Heart right ventricle (tissue), 16 donors: ENCODE data around the gene CFAP299. TPM values are rescaled to one million over a fixed set of nuclear protein-coding genes. Genes with fewer than 3 reads are reported as not detected.

ENCODE experiments used
- ATAC-seq, 8 donors: fragments of 200-7000 bp; cut with Tn5 transposase; one replicate each; pipeline ENCODE4 v1.9.1; 2020; ENCODE audit warnings: mild to moderate bottlenecking in 8 of 8, moderate library complexity in 8 of 8, moderate number of reproducible peaks in 1 of 8
- DNase-seq, 2 donors: peaks; one replicate each; pipeline ENCODE4 v3.0.0-alpha.2; 2020
- H3K27ac ChIP-seq, 10 donors: fragments of 200-600 bp; sonication (generic) in 2 of 10; one replicate each; pipeline versions ENCODE4 v1.5.0 to v1.8.0; 2020 to 2022; ENCODE audit warnings: mild to moderate bottlenecking in 3 of 10
- H3K27me3 ChIP-seq, 7 donors: fragments of 200-600 bp; one replicate each; pipeline ENCODE4 v1.8.0; 2021 to 2022; ENCODE audit warnings: mild to moderate bottlenecking in 2 of 7
- H3K36me3 ChIP-seq, 9 donors: fragments of 200-600 bp; sonication (generic) in 1 of 9; one replicate each; pipeline versions ENCODE4 v1.5.0 to v1.8.0; 2020 to 2022; ENCODE audit warnings: mild to moderate bottlenecking in 2 of 9
- H3K4me1 ChIP-seq, 9 donors: fragments of 200-600 bp; sonication (generic) in 1 of 9; one replicate each; pipeline versions ENCODE4 v1.5.0 to v1.8.0; 2020 to 2022; ENCODE audit warnings: mild to moderate bottlenecking in 4 of 9
- H3K4me3 ChIP-seq, 10 donors: fragments of 200-600 bp; sonication (generic) in 2 of 10; one replicate each; pipeline versions ENCODE4 v1.5.0 to v1.8.0; 2020 to 2022; ENCODE audit warnings: mild to moderate bottlenecking in 7 of 10, moderate library complexity in 2 of 10
- H3K9me3 ChIP-seq, 11 donors: fragments of 200-600 bp in 10 of 11; sonication (generic) in 2 of 11; one replicate each; pipeline versions ENCODE4 v1.5.0 to v1.8.0; 2013 to 2022; ENCODE audit warnings: mild to moderate bottlenecking in 2 of 11, control low read depth in 1 of 11, moderate library complexity in 1 of 11
- CTCF ChIP-seq, 9 donors: fragments of 200-600 bp; sonication (generic) in 2 of 9; IDR thresholded peaks; one replicate each; pipeline versions ENCODE4 v1.5.0 to v1.8.0; 2021 to 2022; ENCODE audit warnings: antibody characterized with exemption in 9 of 9, mild to moderate bottlenecking in 5 of 9, moderate library complexity in 1 of 9
- WGBS, 2 donors: extraction: QIAGEN DNeasy Blood & Tissue Kit; methylation state at CpG; one replicate each; pipeline ENCODE4 v1.1.7; 2013; ENCODE audit warnings: inconsistent platforms in 1 of 2; 5-methylcytosine and 5-hydroxymethylcytosine counted together
- intact Hi-C, 10 donors: fragments of 100-400 bp; cut with DNase I; formaldehyde crosslinking; loops; one replicate each; pipeline versions ENCODE4 v1.11.1 to v1.14.2; 2022
- polyA plus RNA-seq, 2 donors: library from polyadenylated mRNA; stranded (reverse); fragments of 200-250 nt; gene quantifications; one replicate each; pipeline ENCODE4 v1.2.3, GENCODE V29; 2013
- total RNA-seq, 10 donors: library from RNA; stranded (reverse); fragmentation: NEBNext Ultra II Directional in 3 of 10; extraction: Animal tissue kit (Norgen Biotek cat#: 25700) in 3 of 10; gene quantifications; one replicate each; pipeline versions ENCODE4 v1.2.1 to v1.2.4, GENCODE V29; 2021 to 2023
- donor health status: Arrhythmogenic right ventricular cardiomyopathy.
- donor health status: ischemic (EF 13 %, LVEDD 7.1; RV severe dilation, severe dysfunction).
- donor health status: healthy with polysubstance abuse.
- donor health status: DM: no; HTN: yes; CAD: no.
- donor health status: DM: no; HTN: no; CAD: no.
- donor health status: ischemic (EF 25% LVEDD 6.9; RV normal size, moderate dysfunction).
- donor health status: ischemic (EF 25% LVEDD 5.7; RV mildly dilated, moderate dysfunction).
- donor health status: healthy.
- donor health status: DM: yes; HTN: yes; CAD: no.
- donor health status: Ischemic cardiomyopathy.
- donor health status: ischemic (EF 35%, LVEDD 5.7; RV mildly dilated, moderate dysfunction).
- donor health status: nonischemic (EF 11% LVEDD 7.7; RV severe dilation, severe dysfunction).
- donor health status: DM: yes; HTN: yes; CAD: no.
- donor health status: PGD.
- donor health status: ischemic (EF 29% LVEDD 5.4; RV normal size, mild dysfunction).
- donor health status: nonischemic (EF 23%, LVEDD 6.1; RV moderate dilation, normal function).

CFAP299 gene
- total and polyA plus RNA-seq, 12 donors = 0.93 TPM; not detected in 11

- intact Hi-C loops = no loop called here
- H3K4me3 ChIP-seq = no peak overlapping the region
- DNase-seq = no peak
- H3K4me1 ChIP-seq = no peaks in the 10 kb centered on the region
- no peak overlapping the region for H3K27ac ChIP-seq
- H3K9me3 ChIP-seq = peaks cover 0 to 16% (median 0%) of the 10 kb centered on the region in 11 donors
- no peaks in the 10 kb centered on the region for H3K36me3 ChIP-seq
- H3K27me3 ChIP-seq = no peaks in the 10 kb centered on the region
- ATAC-seq = no peak
- no peak for TF ChIP-seq CTCF (IDR thresholded peaks at IDR 0.05)
Observed at GRCh38 chr4:80374180-80374579, 38.6 kb downstream of the CFAP299 start.

- intact Hi-C loops = no loop called here
Observed at GRCh38 chr4:80382090-80382832, 46.7 kb downstream of the CFAP299 start.

GRCh38 chr4:80385397-80386280, 50.1 kb downstream of the CFAP299 start:
- H3K27ac ChIP-seq = no peak overlapping the region
- intact Hi-C loops = no loop called here
- no peaks in the 10 kb centered on the region for H3K27me3 ChIP-seq
- DNase-seq (no peak), ATAC-seq (peak in 1 of 8 donors; percentile 38)
- H3K4me3 ChIP-seq = no peak overlapping the region
- TF ChIP-seq CTCF (IDR thresholded peaks at IDR 0.05) = no peak
- H3K9me3 ChIP-seq = peaks cover 0 to 7% (median 0%) of the 10 kb centered on the region in 11 donors
- no peaks in the 10 kb centered on the region for H3K4me1 ChIP-seq
- 92% methylated on average over 25 of the region's 25 CpGs for WGBS, 2 donors
- H3K36me3 ChIP-seq = no peaks in the 10 kb centered on the region

More at GRCh38 chr4:80382090-80382832, 46.7 kb downstream of the CFAP299 start:
- no peak overlapping the region for H3K27ac ChIP-seq
- no peaks in the 10 kb centered on the region for H3K36me3 ChIP-seq
- no peaks in the 10 kb centered on the region for H3K27me3 ChIP-seq
- no peak for TF ChIP-seq CTCF (IDR thresholded peaks at IDR 0.05)
- no peaks in the 10 kb centered on the region for H3K4me1 ChIP-seq
- DNase-seq (no peak), ATAC-seq (no peak)
- 65% methylated on average over 3 of the region's 3 CpGs for WGBS, 2 donors
- peaks cover 0 to 7% (median 0%) of the 10 kb centered on the region in 11 donors for H3K9me3 ChIP-seq
- H3K4me3 ChIP-seq = no peak overlapping the region

- intact Hi-C loops = no loop called here
- TF ChIP-seq CTCF (IDR thresholded peaks at IDR 0.05) = no peak
- Histone ChIP-seq H3K9me3 (peaks cover 0 to 7% (median 0%) of the 10 kb centered on the region in 11 donors), H3K4me1 (no peaks in the 10 kb centered on the region), H3K27me3 (no peaks in the 10 kb centered on the region), H3K36me3 (no peaks in the 10 kb centered on the region), H3K27ac (no peak overlapping the region), H3K4me3 (no peak overlapping the region)
- no peak for DNase-seq
- peak in 1 of 8 donors; percentile 44 for ATAC-seq
- WGBS, 2 donors = 97 to 98% methylated on average over 42 of the region's 42 CpGs
Observed at GRCh38 chr4:80386281-80386886, 50.9 kb downstream of the CFAP299 start.
